Activated CD4-positive, CD25-positive, alpha-beta regulatory T cell (primary cell): ENCODE results near the gene MARVELD1.
"Not testable (repeated sequence)": the region's sequence is repeated elsewhere in the genome, so short reads cannot be mapped to it uniquely, and the experiment has no call there.

Source experiments
- DNase-seq, 4 experiments: peaks; one replicate each; lab custom pipeline; 2025; lab: John Stamatoyannopoulos, UW

MARVELD1 gene

GRCh38 chr10:97713339-97713825, at the start of gene MARVELD1:
Gene MARVELD1, plus strand, starts transcription at chr10:97713730. Its CDS starts 147 bp downstream, at chr10:97713877.
- no peak for DNase-seq

GRCh38 chr10:97664282-97664850, 49.2 kb upstream of the MARVELD1 start:
- no peak for DNase-seq

GRCh38 chr10:97666992-97667391, 46.5 kb upstream of the MARVELD1 start:
- DNase-seq = no peak

GRCh38 chr10:97667463-97667862, 46.1 kb upstream of the MARVELD1 start:
- no peak for DNase-seq

GRCh38 chr10:97669571-97669970, 44.0 kb upstream of the MARVELD1 start:
- no peak for DNase-seq

GRCh38 chr10:97673736-97674525, 39.6 kb upstream of the MARVELD1 start:
- DNase-seq = no peak

GRCh38 chr10:97675222-97675621, 38.3 kb upstream of the MARVELD1 start:
- DNase-seq = no peak

- DNase-seq = peak in 2 of 4 experiments; percentile 18 to 32
Observed at GRCh38 chr10:97676770-97677581, 36.6 kb upstream of the MARVELD1 start.

- no peak for DNase-seq
Observed at GRCh38 chr10:97679594-97679993, 33.9 kb upstream of the MARVELD1 start.

GRCh38 chr10:97682042-97682441, 31.5 kb upstream of the MARVELD1 start:
- DNase-seq = no peak

- DNase-seq = no peak
Observed at GRCh38 chr10:97683556-97684367, 29.8 kb upstream of the MARVELD1 start.

- not testable (repeated sequence) for DNase-seq
Observed at GRCh38 chr10:97684368-97684713, 29.2 kb upstream of the MARVELD1 start.

GRCh38 chr10:97684866-97685394, 28.6 kb upstream of the MARVELD1 start:
- no peak for DNase-seq

GRCh38 chr10:97685395-97685958, 28.1 kb upstream of the MARVELD1 start:
- no peak for DNase-seq

- DNase-seq = no peak
Observed at GRCh38 chr10:97686301-97686961, 27.1 kb upstream of the MARVELD1 start.

GRCh38 chr10:97686962-97687784, 26.4 kb upstream of the MARVELD1 start, which contains the start of gene AVPI1:
Gene AVPI1, minus strand, starts transcription at chr10:97687241. Its CDS starts 7,336 bp downstream, at chr10:97679905.
- DNase-seq = peak; percentile 79 to 91 (median 90)

- no peak for DNase-seq
Observed at GRCh38 chr10:97687785-97688781, 25.4 kb upstream of the MARVELD1 start.

GRCh38 chr10:97689559-97690020, 23.9 kb upstream of the MARVELD1 start:
- no peak for DNase-seq
